HepG2 (cell line): ENCODE results near the gene TRAPPC12. TPM values are rescaled to one million over a fixed set of nuclear protein-coding genes. Genes with fewer than 3 reads are reported as not detected.

Source experiments
- MXD3 ChIP-seq: IDR thresholded peaks from 2 replicates; pipeline ENCODE4 v1.6.1; 2016; ENCODE audit warnings: mild to moderate bottlenecking, missing biosample characterization, missing genetic modification reagents
- SNAPC4 ChIP-seq: sonication (generic); formaldehyde crosslinking; IDR thresholded peaks from 2 replicates; pipeline ENCODE4 v1.4.0; 2020; ENCODE audit warnings: mild to moderate bottlenecking, missing genetic modification reagents
- polyA plus RNA-seq, 8 experiments: library from polyadenylated mRNA; depleted of rRNA in 3 of 8; stranded (reverse) in 7 of 8; unstranded in 1 of 8; fragments of >200 nt; fragmentation: Illumina TruSeq in 4 of 8; extraction: Trizol in 4 of 8; gene quantifications; 2 replicates each; pipeline versions ENCODE4 v1.2.1 to v1.2.3, GENCODE V29; 2011 to 2016; ENCODE audit warnings: low read depth in 4 of 8, missing spikeins in 1 of 8, mixed read lengths in 1 of 8; ENCODE audit not compliant: insufficient read depth in 1 of 8
- total RNA-seq, 5 experiments: library from RNA; depleted of rRNA; stranded (reverse); fragments of >200 nt; fragmentation: Illumina TruSeq; extraction: Trizol; gene quantifications; 2 replicates each; pipeline ENCODE4 v1.2.3, GENCODE V29; 2016; ENCODE audit warnings: low read depth in 1 of 5
- TF ChIP-seq, protein P1 (sequence below): sonication (generic); formaldehyde crosslinking; IDR thresholded peaks from 2 replicates; pipeline ENCODE4 v1.5.0; 2020; ENCODE audit warnings: missing genetic modification reagents
- TF ChIP-seq, protein P2 (sequence below): sonication (generic); formaldehyde crosslinking; IDR thresholded peaks from 2 replicates; pipeline ENCODE4 v1.4.0; 2020; ENCODE audit warnings: missing genetic modification reagents, mild to moderate bottlenecking, borderline replicate concordance
- TF ChIP-seq, protein P3 (sequence below): sonication (generic); formaldehyde crosslinking; IDR thresholded peaks from 2 replicates; pipeline ENCODE4 v1.4.0; 2020; ENCODE audit warnings: mild to moderate bottlenecking, missing genetic modification reagents, borderline replicate concordance

TRAPPC12 gene
- total and polyA plus RNA-seq, 2 of the 13 experiments (the other 11 are each of a cell fraction or from before 2014, with no cell fraction given) = 46.4 to 97.7 TPM

- TF ChIP-seq SNAPC4 (CRISPR knock-in tag) = peak; percentile 2; the same call in 1 of the 2 replicates
- TF ChIP-seq MXD3 (CRISPR knock-in tag) = no peak
- TF ChIP-seq, protein P1, sequence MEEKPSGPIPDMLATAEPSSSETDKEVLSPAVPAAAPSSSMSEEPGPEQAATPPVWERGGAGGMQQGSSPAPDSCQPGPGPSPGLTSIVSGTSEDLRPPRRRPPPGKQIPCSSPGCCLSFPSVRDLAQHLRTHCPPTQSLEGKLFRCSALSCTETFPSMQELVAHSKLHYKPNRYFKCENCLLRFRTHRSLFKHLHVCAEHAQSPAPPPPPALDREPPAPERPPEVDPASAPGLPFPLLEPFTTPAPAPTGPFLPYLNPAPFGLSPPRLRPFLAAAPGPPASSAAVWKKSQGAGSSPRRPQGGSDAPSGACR = 0 out of 2 replicates have a peak, but pooled peaks have one; percentile 15
- TF ChIP-seq, protein P2, sequence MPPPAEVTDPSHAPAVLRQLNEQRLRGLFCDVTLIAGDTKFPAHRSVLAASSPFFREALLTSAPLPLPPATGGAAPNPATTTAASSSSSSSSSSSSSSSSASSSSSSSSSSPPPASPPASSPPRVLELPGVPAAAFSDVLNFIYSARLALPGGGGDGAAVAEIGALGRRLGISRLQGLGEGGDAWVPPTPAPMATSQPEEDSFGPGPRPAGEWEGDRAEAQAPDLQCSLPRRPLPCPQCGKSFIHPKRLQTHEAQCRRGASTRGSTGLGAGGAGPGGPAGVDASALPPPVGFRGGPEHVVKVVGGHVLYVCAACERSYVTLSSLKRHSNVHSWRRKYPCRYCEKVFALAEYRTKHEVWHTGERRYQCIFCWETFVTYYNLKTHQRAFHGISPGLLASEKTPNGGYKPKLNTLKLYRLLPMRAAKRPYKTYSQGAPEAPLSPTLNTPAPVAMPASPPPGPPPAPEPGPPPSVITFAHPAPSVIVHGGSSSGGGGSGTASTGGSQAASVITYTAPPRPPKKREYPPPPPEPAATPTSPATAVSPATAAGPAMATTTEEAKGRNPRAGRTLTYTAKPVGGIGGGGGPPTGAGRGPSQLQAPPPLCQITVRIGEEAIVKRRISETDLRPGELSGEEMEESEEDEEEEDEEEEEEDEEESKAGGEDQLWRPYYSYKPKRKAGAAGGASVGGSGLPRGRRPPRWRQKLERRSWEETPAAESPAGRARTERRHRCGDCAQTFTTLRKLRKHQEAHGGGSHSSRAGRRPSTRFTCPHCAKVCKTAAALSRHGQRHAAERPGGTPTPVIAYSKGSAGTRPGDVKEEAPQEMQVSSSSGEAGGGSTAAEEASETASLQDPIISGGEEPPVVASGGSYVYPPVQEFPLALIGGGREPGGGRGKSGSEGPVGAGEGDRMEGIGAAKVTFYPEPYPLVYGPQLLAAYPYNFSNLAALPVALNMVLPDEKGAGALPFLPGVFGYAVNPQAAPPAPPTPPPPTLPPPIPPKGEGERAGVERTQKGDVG (CRISPR knock-in tag) = no peak
- TF ChIP-seq, protein P3, sequence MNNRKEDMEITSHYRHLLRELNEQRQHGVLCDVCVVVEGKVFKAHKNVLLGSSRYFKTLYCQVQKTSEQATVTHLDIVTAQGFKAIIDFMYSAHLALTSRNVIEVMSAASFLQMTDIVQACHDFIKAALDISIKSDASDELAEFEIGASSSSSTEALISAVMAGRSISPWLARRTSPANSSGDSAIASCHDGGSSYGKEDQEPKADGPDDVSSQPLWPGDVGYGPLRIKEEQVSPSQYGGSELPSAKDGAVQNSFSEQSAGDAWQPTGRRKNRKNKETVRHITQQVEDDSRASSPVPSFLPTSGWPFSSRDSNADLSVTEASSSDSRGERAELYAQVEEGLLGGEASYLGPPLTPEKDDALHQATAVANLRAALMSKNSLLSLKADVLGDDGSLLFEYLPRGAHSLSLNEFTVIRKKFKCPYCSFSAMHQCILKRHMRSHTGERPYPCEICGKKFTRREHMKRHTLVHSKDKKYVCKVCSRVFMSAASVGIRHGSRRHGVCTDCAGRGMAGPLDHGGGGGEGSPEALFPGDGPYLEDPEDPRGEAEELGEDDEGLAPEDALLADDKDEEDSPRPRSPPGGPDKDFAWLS (CRISPR knock-in tag) = no peak
These were observed 2.7 kb upstream of the TRAPPC12 start (continued) for GRCh38 chr2:3376821-3377220.
